Measurements from ENCODE around the gene SPTBN5. TPM values are rescaled to one million over a fixed set of nuclear protein-coding genes. Genes with fewer than 3 reads are reported as not detected.

Gene SPTBN5
- total RNA-seq, 1 donor from 2014 or later, result 7.1 TPM

- DNase-seq (ENCODE audit: low spot score), result no peak
Measured at GRCh38 chr15:41883484-41883825, 10.4 kb downstream of the SPTBN5 start.

- no peak for DNase-seq (ENCODE audit: low spot score)
Measured at GRCh38 chr15:41882689-41883483, 11.0 kb downstream of the SPTBN5 start.

- DNase-seq (ENCODE audit: low spot score), result no peak
Measured at GRCh38 chr15:41881920-41882688, 11.7 kb downstream of the SPTBN5 start.

- no peak for DNase-seq (ENCODE audit: low spot score)
Measured at GRCh38 chr15:41881550-41881919, 12.3 kb downstream of the SPTBN5 start.

GRCh38 chr15:41881086-41881485 lies 12.8 kb downstream of the SPTBN5 start:
- no peak for DNase-seq (ENCODE audit: low spot score)

GRCh38 chr15:41880156-41880877 lies 13.5 kb downstream of the SPTBN5 start:
- no peak for DNase-seq (ENCODE audit: low spot score)

- DNase-seq (ENCODE audit: low spot score), result no peak
Measured at GRCh38 chr15:41879321-41879845, 14.5 kb downstream of the SPTBN5 start.

GRCh38 chr15:41878355-41878699 lies 15.5 kb downstream of the SPTBN5 start:
- no peak for DNase-seq (ENCODE audit: low spot score)

- no peak for DNase-seq (ENCODE audit: low spot score)
Measured at GRCh38 chr15:41877631-41878354, 16.1 kb downstream of the SPTBN5 start.

GRCh38 chr15:41876689-41877088 lies 17.2 kb downstream of the SPTBN5 start:
- DNase-seq (ENCODE audit: low spot score), result no peak

- DNase-seq (ENCODE audit: low spot score), result no peak
Measured at GRCh38 chr15:41876007-41876406, 17.8 kb downstream of the SPTBN5 start.

- DNase-seq (ENCODE audit: low spot score), result no peak
Measured at GRCh38 chr15:41874736-41875135, 19.1 kb downstream of the SPTBN5 start.

GRCh38 chr15:41873711-41874110 lies 20.1 kb downstream of the SPTBN5 start:
- no peak for DNase-seq (ENCODE audit: low spot score)

GRCh38 chr15:41872166-41872747 lies 21.6 kb downstream of the SPTBN5 start:
- DNase-seq (ENCODE audit: low spot score), result no peak

- DNase-seq (ENCODE audit: low spot score), result no peak
Measured at GRCh38 chr15:41871175-41871905, 22.5 kb downstream of the SPTBN5 start.

GRCh38 chr15:41870689-41871081 lies 23.2 kb downstream of the SPTBN5 start:
- no peak for DNase-seq (ENCODE audit: low spot score)

GRCh38 chr15:41869770-41870688 lies 23.8 kb downstream of the SPTBN5 start:
- DNase-seq (ENCODE audit: low spot score), result no peak

- no peak for DNase-seq (ENCODE audit: low spot score)
Measured at GRCh38 chr15:41868321-41868720, 25.5 kb downstream of the SPTBN5 start.

GRCh38 chr15:41866872-41867579 lies 26.8 kb downstream of the SPTBN5 start:
- DNase-seq (ENCODE audit: low spot score), result no peak

Data from mucosa of gallbladder (tissue), 1 donor.